ENCODE data around the gene RUBCN. TPM values are rescaled to one million over a fixed set of nuclear protein-coding genes. Genes with fewer than 3 reads are reported as not detected.
"Not testable (repeated sequence)": the region's sequence is repeated elsewhere in the genome, so short reads cannot be mapped to it uniquely, and the experiment has no call there.

Gene RUBCN
- polyA plus RNA-seq, 1 experiment: 15.3 TPM

DNA sequence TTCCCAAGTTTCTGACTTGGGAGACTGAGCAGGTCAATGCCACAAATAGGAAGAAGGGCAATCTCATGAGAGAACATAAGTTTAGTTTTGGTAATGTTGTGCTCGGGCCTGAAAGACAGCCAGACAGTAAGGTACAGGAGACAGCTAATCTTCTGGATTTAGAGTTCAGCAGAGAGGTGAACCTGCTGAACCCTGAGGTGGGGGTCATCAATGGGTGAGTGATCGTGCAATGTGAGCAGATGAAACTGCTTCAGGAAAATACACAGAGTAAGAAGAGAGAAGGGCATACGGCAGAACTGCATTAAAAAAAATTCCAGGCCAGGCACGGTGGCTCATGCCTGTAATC is 23.3 kb downstream of the RUBCN start:
- no peak for DNase-seq (ENCODE audit: low read depth)
- ChIA-PET POLR2A (no interaction called here), CTCF (interaction anchor here (1.3 kb wide), 1 partner anchor 17 kb away, joined by 4 read pairs; no protein-coding TSS in a partner anchor)
- Histone ChIP-seq H3K4me3 (ENCODE audit: low read depth, low read length) (no peak overlapping the region), H3K36me3 (ENCODE audit: control insufficient read depth, insufficient read depth, low read length) (no peaks in the 10 kb centered on the region; the same call in 1 of the 2 replicates), H3K27me3 (ENCODE audit: control insufficient read depth, insufficient read depth, low read length) (no peaks in the 10 kb centered on the region)
- TF ChIP-seq, protein P1, sequence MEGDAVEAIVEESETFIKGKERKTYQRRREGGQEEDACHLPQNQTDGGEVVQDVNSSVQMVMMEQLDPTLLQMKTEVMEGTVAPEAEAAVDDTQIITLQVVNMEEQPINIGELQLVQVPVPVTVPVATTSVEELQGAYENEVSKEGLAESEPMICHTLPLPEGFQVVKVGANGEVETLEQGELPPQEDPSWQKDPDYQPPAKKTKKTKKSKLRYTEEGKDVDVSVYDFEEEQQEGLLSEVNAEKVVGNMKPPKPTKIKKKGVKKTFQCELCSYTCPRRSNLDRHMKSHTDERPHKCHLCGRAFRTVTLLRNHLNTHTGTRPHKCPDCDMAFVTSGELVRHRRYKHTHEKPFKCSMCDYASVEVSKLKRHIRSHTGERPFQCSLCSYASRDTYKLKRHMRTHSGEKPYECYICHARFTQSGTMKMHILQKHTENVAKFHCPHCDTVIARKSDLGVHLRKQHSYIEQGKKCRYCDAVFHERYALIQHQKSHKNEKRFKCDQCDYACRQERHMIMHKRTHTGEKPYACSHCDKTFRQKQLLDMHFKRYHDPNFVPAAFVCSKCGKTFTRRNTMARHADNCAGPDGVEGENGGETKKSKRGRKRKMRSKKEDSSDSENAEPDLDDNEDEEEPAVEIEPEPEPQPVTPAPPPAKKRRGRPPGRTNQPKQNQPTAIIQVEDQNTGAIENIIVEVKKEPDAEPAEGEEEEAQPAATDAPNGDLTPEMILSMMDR (IDR thresholded peaks at IDR 0.05; ENCODE audit: insufficient read depth, low read depth, low read length): no peak

GRCh38 chr3:197711973-197712707 is 24.6 kb downstream of the RUBCN start:
- Histone ChIP-seq H3K36me3 (ENCODE audit: control insufficient read depth, insufficient read depth, low read length) (no peaks in the 10 kb centered on the region; the same call in 1 of the 2 replicates), H3K27me3 (ENCODE audit: control insufficient read depth, insufficient read depth, low read length) (no peaks in the 10 kb centered on the region), H3K4me3 (ENCODE audit: low read depth, low read length) (peak overlapping the region; percentile 38)
- peak; percentile 90 for DNase-seq (ENCODE audit: low read depth)
- ChIA-PET CTCF (interaction anchor here (0.9 to 1.2 kb wide), 2 partner anchors 16 to 37 kb away, joined by 3 read pairs; no protein-coding TSS in a partner anchor), POLR2A (no interaction called here)
- TF ChIP-seq, protein P1 (IDR thresholded peaks at IDR 0.05; ENCODE audit: insufficient read depth, low read depth, low read length): no peak

DNA sequence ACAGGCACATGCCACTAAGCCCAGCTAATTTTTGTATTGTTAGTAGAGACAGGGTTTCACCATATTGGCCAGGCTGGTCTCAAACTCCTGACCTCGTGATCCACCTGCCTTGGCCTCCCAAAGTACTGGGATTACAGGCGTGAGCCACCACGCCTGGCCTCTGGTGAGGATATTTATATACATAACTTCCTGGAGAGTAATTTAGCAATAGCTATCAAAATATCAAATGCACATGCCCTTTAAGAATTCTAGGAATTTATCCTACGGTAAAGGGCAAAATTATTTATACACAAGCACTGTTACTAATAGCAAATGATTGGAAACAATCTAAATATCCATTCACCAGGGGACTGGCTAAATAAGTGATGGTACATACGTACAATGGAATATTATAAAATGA is 25.7 kb downstream of the RUBCN start:
- CTCF ChIA-PET: interaction anchor here (0.8 to 1.6 kb wide), 2 partner anchors 11 kb away, joined by 3 read pairs; no protein-coding TSS in a partner anchor
- H3K36me3 ChIP-seq (ENCODE audit: control insufficient read depth, insufficient read depth, low read length); H3K4me3 ChIP-seq (ENCODE audit: low read depth, low read length); POLR2A ChIA-PET; DNase-seq (ENCODE audit: low read depth); H3K27me3 ChIP-seq (ENCODE audit: control insufficient read depth, insufficient read depth, low read length): not testable (repeated sequence)

DNA sequence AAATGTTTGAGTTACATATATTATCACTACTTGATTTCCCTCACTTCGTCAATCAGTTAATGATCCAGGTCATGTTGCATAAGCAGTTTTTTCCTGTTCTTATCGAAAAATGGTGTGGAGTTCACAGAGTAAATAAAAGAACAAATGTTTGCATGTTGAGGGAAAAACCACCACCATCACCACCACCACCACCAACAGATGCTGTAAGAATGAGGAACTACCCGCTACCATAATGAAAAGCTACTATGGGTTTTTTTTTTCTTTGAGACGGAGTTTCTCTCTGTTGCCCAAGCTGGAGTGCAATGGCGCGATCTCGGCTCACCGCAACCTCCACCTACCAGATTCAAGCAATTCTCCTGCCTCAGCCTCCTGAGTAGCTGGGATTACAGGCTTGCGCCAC is 27.6 kb downstream of the RUBCN start:
- Histone ChIP-seq H3K36me3 (ENCODE audit: control insufficient read depth, insufficient read depth, low read length) (peaks cover 3% of the 10 kb centered on the region; the same call in 1 of the 2 replicates), H3K4me3 (ENCODE audit: low read depth, low read length) (no peak overlapping the region), H3K27me3 (ENCODE audit: control insufficient read depth, insufficient read depth, low read length) (no peaks in the 10 kb centered on the region)
- TF ChIP-seq, protein P1 (IDR thresholded peaks at IDR 0.05; ENCODE audit: insufficient read depth, low read depth, low read length): no peak
- CTCF ChIA-PET: no interaction called here
- no peak for DNase-seq (ENCODE audit: low read depth)
- POLR2A ChIA-PET: no interaction called here

DNA sequence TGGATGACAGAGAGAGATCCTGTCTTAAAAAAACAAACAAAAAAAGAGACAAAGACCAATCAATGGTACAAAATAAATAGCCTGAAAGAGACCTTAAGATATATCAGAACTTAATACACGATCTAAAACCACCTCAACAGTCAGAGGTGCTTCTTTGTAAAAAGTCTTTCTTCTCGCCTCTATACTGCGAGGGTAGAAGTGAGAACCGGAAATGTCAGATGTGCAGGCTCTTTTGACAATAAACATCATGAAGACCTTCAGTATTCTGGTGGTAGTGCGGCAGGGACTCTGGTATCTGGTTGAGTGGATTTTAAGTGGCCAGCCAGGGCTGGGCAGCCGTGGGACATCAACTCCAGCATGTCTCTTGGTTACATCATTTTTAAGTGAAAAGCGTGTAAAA is 30.0 kb downstream of the RUBCN start:
- TF ChIP-seq, protein P1 (IDR thresholded peaks at IDR 0.05; ENCODE audit: insufficient read depth, low read depth, low read length): no peak
- DNase-seq (ENCODE audit: low read depth): no peak
- ChIA-PET POLR2A (no interaction called here), CTCF (no interaction called here)
- no peak overlapping the region for H3K4me3 ChIP-seq (ENCODE audit: low read depth, low read length)
- no peaks in the 10 kb centered on the region for H3K27me3 ChIP-seq (ENCODE audit: control insufficient read depth, insufficient read depth, low read length)
- peaks cover 8% of the 10 kb centered on the region for H3K36me3 ChIP-seq (ENCODE audit: control insufficient read depth, insufficient read depth, low read length)

GRCh38 chr3:197701841-197702240 is 34.9 kb downstream of the RUBCN start:
- POLR2A ChIA-PET: no interaction called here
- Histone ChIP-seq H3K36me3 (ENCODE audit: control insufficient read depth, insufficient read depth, low read length) (peaks cover 9% of the 10 kb centered on the region), H3K27me3 (ENCODE audit: control insufficient read depth, insufficient read depth, low read length) (no peaks in the 10 kb centered on the region), H3K4me3 (ENCODE audit: low read depth, low read length) (no peak overlapping the region)
- CTCF ChIA-PET: no interaction called here
- no peak for DNase-seq (ENCODE audit: low read depth)
- TF ChIP-seq, protein P1 (IDR thresholded peaks at IDR 0.05; ENCODE audit: insufficient read depth, low read depth, low read length): no peak

Measured in BJ (cell line).